HG03064 (cell line): ENCODE data around the gene AHCYL1.
A peak's percentile ranks its signal among the peaks of the same experiment; 100 is the strongest.

Experiments
- ATAC-seq: cut with Tn5 transposase; IDR thresholded peaks from one replicate; pipeline ENCODE4 v1.9.1; 2021; ENCODE audit warnings: low read depth; ENCODE audit not compliant: unreplicated experiment

Gene AHCYL1

GRCh38 chr1:110034040-110034450 is 49.5 kb downstream of the AHCYL1 start:
- no peak for ATAC-seq

- ATAC-seq: peak; percentile 73
Observed at GRCh38 chr1:110034451-110035235, 50.1 kb downstream of the AHCYL1 start, which contains the start of gene STRIP1. Gene STRIP1, plus strand, starts transcription at chr1:110034624. Its CDS starts 14 bp downstream, at chr1:110034638.

GRCh38 chr1:110035236-110035752 is 50.7 kb downstream of the AHCYL1 start:
- ATAC-seq: no peak

GRCh38 chr1:110038271-110038670 is 53.7 kb downstream of the AHCYL1 start:
- no peak for ATAC-seq

GRCh38 chr1:110039641-110040040 is 55.1 kb downstream of the AHCYL1 start:
- ATAC-seq: no peak

GRCh38 chr1:110040548-110040947 is 56.0 kb downstream of the AHCYL1 start:
- ATAC-seq: no peak

- no peak for ATAC-seq
Observed at GRCh38 chr1:110043016-110043415, 58.5 kb downstream of the AHCYL1 start.

- no peak for ATAC-seq
Observed at GRCh38 chr1:110047463-110047862, 62.9 kb downstream of the AHCYL1 start.

- ATAC-seq: no peak
Observed at GRCh38 chr1:110048240-110048639, 63.7 kb downstream of the AHCYL1 start.

- ATAC-seq: no peak
Observed at GRCh38 chr1:110048923-110049601, 64.5 kb downstream of the AHCYL1 start.

- no peak for ATAC-seq
Observed at GRCh38 chr1:110049801-110050601, 65.4 kb downstream of the AHCYL1 start.

GRCh38 chr1:110050602-110051261 is 66.2 kb downstream of the AHCYL1 start:
- no peak for ATAC-seq

- ATAC-seq: no peak
Observed at GRCh38 chr1:110051262-110051648, 66.7 kb downstream of the AHCYL1 start.

- no peak for ATAC-seq
Observed at GRCh38 chr1:110053552-110054428, 69.2 kb downstream of the AHCYL1 start.

GRCh38 chr1:110055493-110056284 is 71.1 kb downstream of the AHCYL1 start:
- no peak for ATAC-seq

GRCh38 chr1:110056285-110056683 is 71.7 kb downstream of the AHCYL1 start:
- ATAC-seq: no peak

GRCh38 chr1:110056776-110057175 is 72.2 kb downstream of the AHCYL1 start:
- no peak for ATAC-seq

- no peak for ATAC-seq
Observed at GRCh38 chr1:110057963-110058518, 73.5 kb downstream of the AHCYL1 start.
